HG03342 (cell line): ENCODE data around the gene NOD1.
"Not testable (repeated sequence)": the region's sequence is repeated elsewhere in the genome, so short reads cannot be mapped to it uniquely, and the experiment has no call there.

ENCODE experiments used
- ATAC-seq: cut with Tn5 transposase; IDR thresholded peaks from one replicate; pipeline ENCODE4 v1.9.1; 2021; ENCODE audit warnings: mild to moderate bottlenecking, moderate library complexity; ENCODE audit not compliant: unreplicated experiment

NOD1 gene

DNA sequence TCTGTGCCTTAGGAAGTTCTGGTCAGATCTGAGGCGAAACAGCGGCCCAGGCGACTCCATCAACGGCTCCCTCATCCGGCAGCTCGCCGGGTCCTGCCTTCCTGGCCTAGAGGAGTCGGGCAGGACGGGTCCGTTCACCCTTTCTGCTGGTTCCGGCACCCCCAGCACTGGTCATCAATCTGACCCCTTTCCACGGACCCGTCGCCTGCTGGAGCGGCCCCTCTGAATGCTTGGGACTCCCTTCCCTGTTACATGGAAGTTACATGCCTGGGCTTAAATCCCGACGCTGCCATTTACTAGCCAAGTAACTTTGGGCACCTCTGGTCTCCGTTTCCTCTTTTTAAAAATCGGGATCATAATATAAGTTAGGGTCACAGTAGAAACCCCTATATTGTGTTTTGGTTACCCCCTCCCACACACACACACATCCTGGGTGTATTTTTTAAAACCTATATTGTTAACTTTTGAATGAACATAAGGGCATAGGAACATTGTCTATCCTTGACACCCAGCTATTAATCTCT is 26.7 kb upstream of the NOD1 start:
- ATAC-seq: no peak

DNA sequence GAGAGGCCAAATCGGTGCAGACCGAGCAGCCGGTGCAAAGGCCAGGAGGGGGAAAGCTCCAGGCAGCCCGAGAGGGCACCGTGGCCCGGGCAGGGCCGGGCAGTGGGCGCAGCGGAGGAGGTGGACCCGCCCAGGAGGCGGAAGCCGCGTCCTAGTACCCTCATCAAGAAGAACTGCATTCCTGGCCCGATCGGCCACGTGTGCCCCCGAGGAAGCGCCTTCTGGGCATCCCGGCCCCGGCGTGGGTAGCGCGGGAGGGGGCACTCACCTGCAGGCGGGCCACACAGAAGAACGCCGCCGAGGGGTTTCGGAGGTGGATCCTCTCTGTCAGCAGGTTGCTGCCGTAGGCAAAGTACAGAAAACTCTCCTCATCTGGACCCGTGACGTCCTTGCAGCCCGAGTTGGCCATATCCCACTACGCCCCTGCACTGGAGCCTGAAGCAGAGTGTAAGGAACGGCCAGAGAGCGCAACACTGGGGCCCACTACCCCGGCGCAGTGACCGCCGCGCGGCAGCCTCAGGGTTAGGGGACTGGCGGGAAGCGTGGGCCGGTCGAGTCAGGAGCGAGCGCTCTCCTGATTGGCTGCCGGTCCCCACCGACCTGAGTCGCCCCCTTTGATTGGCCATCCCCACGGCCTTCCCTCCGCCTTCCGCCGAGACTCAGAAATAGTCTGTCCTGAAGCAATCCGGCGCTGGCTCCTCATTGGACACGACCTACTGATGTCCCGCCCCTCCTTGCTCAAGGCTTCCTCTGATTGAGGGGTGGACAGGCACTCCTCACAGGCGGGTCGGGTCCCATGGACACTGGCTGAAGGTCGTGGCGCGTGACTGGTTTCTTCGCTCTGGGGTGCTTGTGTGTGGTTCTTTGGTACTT is 26.0 kb upstream of the NOD1 start, which contains the start of gene GGCT:
TSS of gene GGCT (minus strand) at position 529 of the 873 bp plus-strand sequence. CDS start at position 409, 120 bp downstream.
- ATAC-seq: peak; percentile 99

- ATAC-seq: no peak
These were observed 25.0 kb upstream of the NOD1 start for GRCh38 chr7:30503274-30504212.

GRCh38 chr7:30502470-30503251 is 24.1 kb upstream of the NOD1 start:
- ATAC-seq: no peak

GRCh38 chr7:30501264-30501663 is 22.7 kb upstream of the NOD1 start:
- ATAC-seq: no peak

- no peak for ATAC-seq
These were observed 14.6 kb upstream of the NOD1 start for GRCh38 chr7:30493228-30493627.

GRCh38 chr7:30491417-30491816 is 12.8 kb upstream of the NOD1 start:
- no peak for ATAC-seq

- no peak for ATAC-seq
These were observed 8.8 kb upstream of the NOD1 start for GRCh38 chr7:30487371-30487770.

DNA sequence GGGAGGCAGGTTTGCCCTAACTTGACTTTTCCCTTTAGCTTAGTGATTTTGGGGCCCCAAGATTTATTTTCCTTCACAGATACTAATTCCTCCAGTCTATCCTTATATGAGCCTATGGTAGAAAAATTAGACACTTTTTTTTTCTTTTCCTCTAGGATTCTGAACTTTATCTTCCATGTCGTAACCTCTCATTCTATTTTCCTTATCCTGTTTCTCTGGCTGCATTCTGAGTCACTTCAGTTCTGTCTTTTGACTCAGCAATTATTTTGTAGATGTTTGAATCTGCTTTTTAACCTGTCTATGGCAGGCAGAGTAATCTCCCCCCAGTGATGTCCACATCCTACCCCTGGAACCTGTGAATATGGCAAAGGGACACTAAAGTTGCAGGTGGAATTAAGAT is 7.1 kb upstream of the NOD1 start:
- ATAC-seq: no peak

GRCh38 chr7:30481416-30481815 is 2.8 kb upstream of the NOD1 start:
- not testable (repeated sequence) for ATAC-seq

DNA sequence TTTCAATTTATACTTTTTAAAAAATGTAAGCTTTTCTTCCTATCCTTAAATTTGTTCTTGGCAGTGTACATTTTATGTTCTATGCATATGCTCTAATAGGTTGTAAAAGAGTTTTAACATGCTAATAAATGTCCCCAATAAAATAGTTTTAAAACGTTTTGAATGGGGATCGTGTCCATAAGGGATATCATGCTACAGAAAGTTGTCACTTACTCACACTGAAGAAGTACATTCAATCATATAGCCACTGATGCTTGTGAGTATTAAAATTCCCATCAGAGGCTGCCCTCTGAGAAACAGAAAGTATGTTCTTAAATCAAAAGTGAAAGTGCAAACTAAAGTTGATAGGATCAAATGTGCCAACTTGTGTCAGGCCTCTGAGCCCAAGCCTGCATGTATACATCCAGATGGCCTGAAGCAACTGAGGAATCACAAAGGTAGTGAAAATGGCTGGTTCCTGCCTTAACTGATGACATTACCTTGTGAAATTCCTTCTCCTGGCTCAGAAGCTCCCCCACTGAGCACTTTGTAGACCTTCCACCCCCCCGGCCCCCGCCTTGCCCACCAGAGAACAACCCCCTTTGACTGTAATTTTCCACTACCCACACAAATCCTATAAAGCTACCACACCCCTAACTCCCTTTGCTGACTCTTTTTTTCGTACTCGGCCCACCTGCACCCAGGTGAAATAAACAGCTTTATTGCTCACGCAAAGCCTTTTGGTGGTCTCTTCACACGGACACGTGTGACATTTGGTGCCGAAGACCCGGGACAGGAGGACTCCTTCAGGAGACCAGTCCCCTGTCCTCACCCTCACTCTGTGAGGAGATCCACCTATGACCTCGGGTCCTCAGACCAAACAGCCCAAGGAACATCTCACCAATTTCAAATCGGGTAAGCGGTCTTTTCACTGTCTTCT is 877 bp upstream of the NOD1 start:
- ATAC-seq: no peak

GRCh38 chr7:30476459-30477145 is 2.0 kb downstream of the NOD1 start:
- ATAC-seq: no peak

DNA sequence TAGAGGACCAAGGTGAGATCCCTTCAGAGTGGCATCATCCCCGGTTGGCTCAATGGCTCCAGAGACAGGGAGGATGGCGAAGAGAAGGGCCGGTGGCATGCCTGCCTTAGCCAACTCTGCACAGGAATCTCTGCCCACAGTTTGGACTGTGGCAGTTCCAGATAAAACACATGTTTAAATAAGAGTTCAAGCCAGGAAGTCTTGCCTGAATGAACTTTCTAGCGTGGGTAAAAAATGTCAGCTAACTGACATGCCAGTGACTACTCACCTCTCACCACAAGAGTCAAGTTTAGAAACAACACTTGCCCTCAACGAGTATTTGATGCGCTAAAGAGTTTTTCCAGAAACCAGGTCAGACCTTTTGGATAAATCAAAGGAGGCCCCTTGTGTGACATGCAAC is 3.0 kb downstream of the NOD1 start:
- no peak for ATAC-seq

DNA sequence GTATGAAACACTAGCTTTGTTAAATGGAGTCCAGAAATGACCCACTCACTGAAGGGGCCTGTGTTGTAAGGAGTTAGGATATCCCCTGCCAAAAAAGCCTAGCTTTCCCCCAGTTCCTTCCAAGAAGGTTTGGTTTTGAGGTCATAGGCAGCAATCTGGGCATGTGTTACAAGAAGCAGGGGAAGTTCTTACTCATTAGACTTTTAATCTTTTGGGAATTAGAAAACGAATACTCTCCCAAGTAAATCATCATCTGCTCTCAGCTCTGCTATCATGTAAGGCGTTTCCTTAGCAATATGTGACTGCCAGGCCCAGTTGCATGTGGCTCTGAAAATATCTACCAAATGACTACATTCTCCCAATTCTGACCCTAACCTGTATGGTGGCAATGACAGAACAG is 3.7 kb downstream of the NOD1 start:
- ATAC-seq: no peak

- no peak for ATAC-seq
These were observed 4.1 kb downstream of the NOD1 start for GRCh38 chr7:30474485-30474884.

DNA sequence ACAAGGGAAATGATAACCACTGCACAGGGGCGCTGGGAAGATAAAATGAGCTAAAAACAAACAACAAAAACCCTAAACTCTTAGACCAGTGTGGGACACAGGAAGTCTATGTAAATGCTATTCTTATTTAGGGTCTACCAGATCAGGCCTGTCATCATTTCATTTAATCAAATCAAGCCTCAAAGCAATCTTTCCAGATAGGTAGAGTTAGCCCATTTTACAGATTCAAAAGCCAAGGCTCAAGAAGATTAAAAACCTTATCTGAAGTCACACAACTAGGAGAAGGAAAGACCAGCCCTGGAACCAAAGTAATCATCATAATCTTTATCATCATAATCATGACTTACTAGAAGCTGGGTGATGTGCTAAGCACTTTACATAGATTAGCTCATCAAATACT is 4.7 kb downstream of the NOD1 start:
- no peak for ATAC-seq

- ATAC-seq: no peak
These were observed 5.5 kb downstream of the NOD1 start for GRCh38 chr7:30472784-30473775.
